NCI-H146 treated with DMSO at 0.1 percent for 48 hours (cell line): ENCODE results near the gene HSD17B13.
A peak's percentile ranks its signal among the peaks of the same experiment; 100 is the strongest.
"Not testable (repeated sequence)": the region's sequence is repeated elsewhere in the genome, so short reads cannot be mapped to it uniquely, and the experiment has no call there.

Source experiments
- DNase-seq: peaks from one replicate; lab custom pipeline; 2025; ENCODE audit not compliant: unreplicated experiment; lab: John Stamatoyannopoulos, UW

Gene HSD17B13

DNA sequence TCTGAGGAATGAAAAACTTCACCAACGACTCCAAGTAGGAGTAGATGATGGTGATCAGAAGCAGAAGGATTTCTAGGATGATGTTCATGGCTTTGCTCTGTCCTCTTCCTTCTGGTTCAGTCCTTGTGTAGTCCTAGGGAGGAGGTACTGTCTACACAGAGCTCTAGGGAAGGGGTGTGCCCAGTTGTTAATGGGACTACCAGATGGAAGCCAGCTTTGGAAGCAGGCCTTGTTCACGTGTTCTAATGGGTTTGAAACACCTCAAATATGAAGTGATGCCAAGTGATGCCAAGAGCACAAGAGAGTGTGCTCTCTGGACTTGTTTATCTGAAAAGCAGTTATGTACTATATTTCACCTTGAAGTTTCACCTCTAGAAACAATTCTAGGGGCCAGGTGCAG is at the start of gene HSD17B13:
Gene HSD17B13, minus strand, starts transcription at position 129 of the 400 bp plus-strand sequence. Its CDS starts 41 bp downstream, at position 88.
- no peak for DNase-seq

- DNase-seq: no peak
These were observed 47.4 kb upstream of the HSD17B13 start for GRCh38 chr4:87370068-87370467.

DNA sequence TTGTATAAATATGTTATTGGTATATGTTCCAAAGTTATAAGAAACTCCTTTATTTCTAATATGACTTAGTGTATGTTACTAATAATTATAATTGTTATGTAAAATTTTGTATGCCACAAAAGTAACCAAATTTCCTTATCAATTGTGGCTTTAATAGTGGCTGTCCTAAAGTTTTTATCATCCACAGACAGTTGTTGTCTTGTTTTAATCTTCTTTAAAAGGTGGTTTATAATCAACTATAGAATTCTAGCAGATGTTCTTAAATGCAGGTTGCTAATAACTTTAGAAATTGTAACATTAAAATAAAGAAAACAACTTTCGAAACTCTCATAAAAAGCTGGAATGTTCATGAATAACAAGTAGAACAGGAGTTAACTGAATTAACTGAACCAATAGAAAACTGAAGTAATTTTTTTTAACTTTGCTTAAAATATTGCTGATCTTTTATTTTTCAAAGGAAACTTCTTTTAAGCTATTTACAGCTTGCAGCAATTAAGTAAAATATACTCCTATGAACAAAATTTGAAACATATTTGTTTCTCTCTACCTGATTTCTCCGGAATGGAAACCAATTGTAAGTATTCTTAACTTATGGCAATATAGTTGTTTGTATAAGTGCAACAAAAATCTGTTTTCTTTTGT is 44.0 kb upstream of the HSD17B13 start:
- DNase-seq: no peak

DNA sequence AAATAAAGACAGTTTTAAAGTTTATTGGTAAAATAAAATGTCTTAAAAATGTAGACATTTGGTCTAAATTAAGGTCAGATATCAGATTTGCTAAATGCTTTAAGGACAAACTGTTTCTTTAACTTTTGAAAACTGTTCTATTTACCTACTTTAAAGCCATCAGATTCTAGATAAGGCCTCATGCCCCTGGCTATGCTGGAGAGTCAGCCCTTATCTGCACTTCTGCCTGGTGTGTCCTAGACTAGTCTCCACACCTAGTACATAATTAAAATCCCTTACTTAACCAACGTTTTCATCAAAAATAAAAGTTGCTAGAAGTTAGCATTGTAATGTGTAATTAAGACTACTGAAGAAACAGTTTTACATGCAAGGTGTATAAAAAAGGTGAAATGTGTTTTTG is 42.7 kb upstream of the HSD17B13 start:
- no peak for DNase-seq

DNA sequence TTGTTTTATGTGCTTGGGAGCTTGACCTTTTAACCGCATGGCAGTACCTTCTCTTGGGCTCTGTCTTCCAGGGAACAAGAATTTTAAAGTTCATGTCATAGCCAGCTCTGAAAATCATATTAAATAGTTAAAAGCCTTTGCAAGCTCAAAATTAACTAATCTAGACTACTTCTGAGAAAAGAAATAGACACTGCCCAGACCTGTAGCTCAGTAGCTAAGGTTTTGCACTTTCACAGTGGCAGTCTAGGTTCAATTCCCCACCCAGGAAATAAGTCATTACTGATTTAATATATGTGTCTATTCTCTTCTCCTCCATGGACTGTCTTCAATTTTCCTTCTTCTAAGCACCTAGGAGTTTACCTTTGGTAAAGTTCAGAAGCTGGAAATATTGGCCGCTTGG is 40.9 kb upstream of the HSD17B13 start:
- DNase-seq: no peak

DNA sequence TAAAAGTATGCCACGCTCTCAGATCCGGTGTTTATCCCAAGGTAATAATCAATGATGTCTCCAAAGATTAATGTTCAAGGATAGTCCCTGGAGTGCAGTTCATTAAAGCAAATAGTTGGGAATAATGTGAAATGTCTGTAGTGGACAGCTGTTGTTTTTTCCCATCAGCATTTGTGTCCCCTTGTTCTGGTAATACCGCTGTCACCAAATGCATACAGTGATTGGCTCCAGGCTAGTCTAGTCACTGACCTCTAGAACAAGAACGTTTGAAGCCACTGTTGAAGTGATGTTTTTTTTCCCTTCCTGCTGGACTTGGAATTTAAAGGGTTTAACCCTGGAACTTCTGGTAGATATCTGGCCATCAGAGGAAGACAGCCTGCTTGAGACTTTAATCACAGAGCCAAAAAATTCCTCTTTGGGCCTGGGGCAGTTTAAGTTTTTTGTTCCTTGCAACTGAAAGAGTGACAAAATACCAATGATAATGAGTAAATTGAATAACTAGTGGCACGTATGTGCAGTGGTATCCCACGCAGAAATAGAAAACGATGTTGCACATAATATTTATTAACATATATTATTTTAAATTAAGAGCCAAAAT is 37.8 kb upstream of the HSD17B13 start:
- no peak for DNase-seq

DNA sequence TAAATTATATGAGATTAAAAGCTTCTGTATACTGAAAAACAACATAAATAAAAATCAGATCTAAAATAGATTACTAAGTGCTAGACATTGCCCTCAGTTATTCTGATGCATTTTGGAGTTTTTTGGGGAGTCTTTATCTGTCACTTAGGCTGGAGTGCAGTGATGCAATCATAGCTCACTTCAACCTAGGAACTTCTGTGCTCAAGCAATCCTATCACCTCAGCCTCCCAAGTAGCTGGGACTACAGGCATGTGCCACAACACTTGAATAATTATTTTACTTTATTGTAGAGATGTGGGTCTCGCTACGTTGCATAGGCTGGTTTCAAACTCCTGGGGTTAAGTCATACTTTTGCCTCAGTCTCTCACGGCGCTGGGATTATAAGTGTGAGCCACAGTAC is 36.6 kb upstream of the HSD17B13 start:
- DNase-seq: no peak

- DNase-seq: no peak
These were observed 34.3 kb upstream of the HSD17B13 start for GRCh38 chr4:87356832-87357526.

DNA sequence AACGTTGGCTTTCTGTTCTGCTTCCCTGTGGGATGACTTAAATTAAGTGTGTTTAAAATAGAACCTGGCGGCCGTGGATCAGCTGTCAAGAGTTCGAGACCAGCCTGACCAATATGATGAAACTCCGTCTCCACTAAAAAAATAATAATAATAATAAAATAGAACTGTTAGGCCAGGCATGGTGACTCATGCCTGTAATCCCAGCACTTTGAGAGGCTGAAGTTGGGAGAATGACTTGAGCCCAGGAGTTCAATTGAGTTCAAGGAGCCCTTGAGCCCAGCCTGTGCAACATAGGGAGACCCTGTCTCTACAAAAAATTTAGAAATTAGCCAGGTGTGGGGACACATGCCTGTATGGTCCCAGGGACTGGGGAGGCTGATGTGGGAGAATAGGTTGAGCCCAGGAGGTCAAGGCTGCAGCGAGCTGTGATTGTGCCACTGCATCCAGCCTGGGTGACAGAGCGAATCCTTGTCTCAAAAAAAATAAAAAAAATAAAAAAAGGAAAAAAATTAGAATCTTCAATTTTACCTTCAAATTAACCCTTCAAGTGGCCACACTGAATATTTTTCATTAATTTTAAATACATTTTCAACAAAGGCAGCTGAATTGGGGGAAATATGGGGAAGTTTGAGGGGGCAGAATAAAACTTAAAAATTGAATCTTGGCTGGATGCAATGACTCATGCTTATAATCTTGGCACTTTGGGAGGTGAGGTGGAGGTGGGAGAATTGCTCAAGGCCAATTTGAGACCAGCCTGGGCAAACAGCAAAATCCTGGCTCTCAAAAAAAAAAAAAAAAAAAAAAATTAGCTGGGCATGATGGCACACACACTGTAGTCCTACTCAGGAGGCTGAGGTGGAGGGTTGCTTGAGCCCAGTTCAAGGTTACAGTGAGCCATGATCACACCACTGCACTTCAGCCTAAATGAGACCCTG is 31.8 kb upstream of the HSD17B13 start:
- DNase-seq: no peak

DNA sequence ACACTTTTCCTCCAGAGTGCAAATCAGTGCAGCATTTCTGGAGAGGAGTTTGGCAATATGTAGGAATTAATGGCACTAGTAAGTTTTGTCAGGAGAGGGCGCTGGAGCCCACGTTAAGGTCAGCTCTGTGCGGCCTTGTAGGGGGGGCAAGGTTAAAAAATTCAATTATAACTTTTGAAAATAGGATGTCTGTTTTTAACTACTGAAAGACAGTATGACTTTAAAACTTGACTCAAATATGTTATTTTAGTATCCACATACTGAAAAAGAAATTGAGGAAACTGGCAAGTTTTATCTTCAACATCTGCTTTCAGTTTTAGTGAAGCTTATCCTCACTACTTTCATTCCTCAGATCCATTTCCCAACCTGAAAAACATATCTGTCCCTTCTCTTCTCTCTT is 30.9 kb upstream of the HSD17B13 start:
- DNase-seq: no peak

- no peak for DNase-seq
These were observed 22.5 kb upstream of the HSD17B13 start for GRCh38 chr4:87345139-87345538.

GRCh38 chr4:87342872-87343271 is 20.2 kb upstream of the HSD17B13 start:
- no peak for DNase-seq

GRCh38 chr4:87341954-87342635 is 19.4 kb upstream of the HSD17B13 start:
- DNase-seq: not testable (repeated sequence)

GRCh38 chr4:87339440-87339839 is 16.8 kb upstream of the HSD17B13 start:
- no peak for DNase-seq

- DNase-seq: no peak
These were observed 14.7 kb upstream of the HSD17B13 start for GRCh38 chr4:87337361-87337760.

GRCh38 chr4:87333267-87333666 is 10.6 kb upstream of the HSD17B13 start:
- no peak for DNase-seq

GRCh38 chr4:87330761-87331160 is 8.1 kb upstream of the HSD17B13 start:
- no peak for DNase-seq

DNA sequence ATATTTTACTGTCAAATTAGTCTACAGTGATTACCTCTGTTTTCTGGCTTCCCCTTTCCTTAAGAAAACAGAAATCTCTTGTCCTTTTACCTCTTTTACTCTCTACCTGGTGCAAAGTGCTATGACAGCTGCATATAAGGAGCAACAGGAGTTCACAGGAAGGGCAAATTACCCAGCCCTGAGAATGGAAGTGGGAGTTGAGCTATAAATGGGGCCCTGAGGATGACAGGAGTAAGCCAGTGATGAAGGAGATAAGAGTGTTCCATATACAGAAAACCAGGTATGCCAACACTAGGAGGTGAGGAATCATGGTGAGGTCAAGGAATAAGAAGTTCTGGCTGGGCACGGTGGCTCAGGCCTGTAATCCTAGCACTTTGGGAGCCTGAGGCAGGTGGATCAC is 4.5 kb upstream of the HSD17B13 start:
- DNase-seq: peak; percentile 0

DNA sequence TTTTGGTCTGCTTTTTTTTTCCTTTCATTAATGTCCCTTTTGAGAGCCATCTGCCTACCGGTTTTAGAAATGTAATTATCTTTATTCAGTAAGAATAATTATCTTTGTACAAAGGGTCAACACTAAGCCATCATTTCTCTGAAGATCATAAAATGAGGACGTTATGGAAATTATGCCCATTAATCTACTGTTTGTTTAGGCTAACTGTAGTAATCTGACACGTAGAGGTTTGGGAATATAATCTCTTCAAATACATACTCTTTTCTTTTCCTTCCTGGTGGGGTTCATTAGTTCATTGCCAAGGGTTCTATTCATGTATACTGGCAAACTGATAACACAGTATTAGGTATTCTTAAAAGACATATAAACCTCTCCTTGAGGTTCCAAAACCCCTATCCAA is 3.8 kb upstream of the HSD17B13 start:
- peak; percentile 78 for DNase-seq

DNA sequence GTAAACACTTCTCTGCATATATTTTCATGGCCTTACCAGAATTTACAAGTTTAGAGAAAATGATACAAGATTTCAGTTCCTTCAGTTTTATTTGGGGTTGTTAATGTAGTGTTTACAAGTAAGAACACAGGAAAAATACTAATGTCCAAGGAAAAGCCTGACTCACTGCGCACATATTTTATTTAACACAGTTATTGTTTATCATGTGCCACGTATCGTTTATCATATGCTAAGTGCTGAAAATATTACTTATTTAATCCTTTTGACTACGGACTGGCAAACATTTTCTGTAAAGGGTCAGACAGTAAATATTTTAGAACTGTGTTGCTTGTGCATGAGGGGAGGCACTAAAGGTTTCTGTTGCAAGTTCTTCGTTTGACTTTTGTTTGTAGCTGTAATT is 794 bp downstream of the HSD17B13 start:
- no peak for DNase-seq

GRCh38 chr4:87317527-87317926 is 5.2 kb downstream of the HSD17B13 start:
- DNase-seq: no peak
